Measurements from ENCODE around the gene PILRB. TPM values are rescaled to one million over a fixed set of nuclear protein-coding genes. Genes with fewer than 3 reads are reported as not detected.

The PILRB gene
- total and polyA plus RNA-seq, 9 donors: 17.2 to 55.9 (median 41.1) TPM

DNA sequence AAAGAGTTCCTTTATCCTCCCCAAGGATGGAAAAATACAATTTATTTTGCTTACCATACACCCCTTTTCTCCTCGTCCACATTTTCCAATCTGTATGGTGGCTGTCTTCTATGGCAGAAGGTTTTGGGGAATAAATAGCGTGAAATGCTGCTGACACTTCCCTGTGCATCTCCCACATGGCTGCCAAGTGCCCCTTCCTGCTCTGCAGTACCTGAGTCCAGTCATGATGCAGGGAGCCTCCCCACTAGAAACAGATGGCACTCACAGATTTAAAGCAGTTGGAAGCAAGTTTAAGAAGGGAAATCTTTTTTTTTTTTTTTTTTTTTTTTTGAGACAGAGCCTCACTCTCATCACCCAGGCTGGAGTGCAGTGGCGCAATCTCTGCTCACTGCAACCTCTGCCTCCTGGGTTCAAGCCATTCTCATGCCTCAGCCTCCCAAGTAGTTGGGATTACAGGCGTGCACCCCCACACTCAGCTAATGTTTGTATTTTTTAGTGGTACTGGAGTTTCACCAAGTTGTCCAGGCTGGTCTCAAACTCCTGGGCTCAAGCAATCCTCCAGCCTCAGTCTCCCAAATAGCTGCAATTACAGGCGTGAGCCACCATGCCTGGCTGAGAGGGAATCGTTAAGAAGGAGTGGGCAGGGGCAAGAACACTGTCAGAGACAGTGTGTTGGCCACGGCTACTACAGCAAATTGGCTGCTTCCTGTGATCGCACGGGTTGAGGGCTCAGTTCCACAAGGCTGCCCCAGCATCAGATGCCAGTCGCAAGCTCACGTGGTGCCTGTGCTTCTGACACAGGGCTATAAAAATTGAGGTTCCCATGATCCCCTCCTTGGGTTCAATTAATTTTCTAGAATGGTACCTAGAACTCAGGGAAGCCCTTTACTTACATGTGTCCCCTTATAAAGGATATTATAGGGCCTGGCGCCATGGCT is 10.0 kb downstream of the PILRB start:
- WGBS, 3 donors: 84 to 87% (median 85%) methylated on average over 12 of the region's 12 CpGs
- Histone ChIP-seq H3K4me1 (ENCODE audit: insufficient read depth) (no peaks in the 10 kb centered on the region), H3K27me3 (no peaks in the 10 kb centered on the region), H3K4me3 (no peak overlapping the region), H3K36me3 (no peaks in the 10 kb centered on the region), H3K9me3 (no peaks in the 10 kb centered on the region), H3K27ac (no peak overlapping the region)
- DNase-seq: no peak
- intact Hi-C loops (cut with DNase I): no loop called here
- no peak for TF ChIP-seq POLR2A (IDR thresholded peaks at IDR 0.05)
- no peak for TF ChIP-seq EP300 (IDR thresholded peaks at IDR 0.05)
- TF ChIP-seq, protein P1, sequence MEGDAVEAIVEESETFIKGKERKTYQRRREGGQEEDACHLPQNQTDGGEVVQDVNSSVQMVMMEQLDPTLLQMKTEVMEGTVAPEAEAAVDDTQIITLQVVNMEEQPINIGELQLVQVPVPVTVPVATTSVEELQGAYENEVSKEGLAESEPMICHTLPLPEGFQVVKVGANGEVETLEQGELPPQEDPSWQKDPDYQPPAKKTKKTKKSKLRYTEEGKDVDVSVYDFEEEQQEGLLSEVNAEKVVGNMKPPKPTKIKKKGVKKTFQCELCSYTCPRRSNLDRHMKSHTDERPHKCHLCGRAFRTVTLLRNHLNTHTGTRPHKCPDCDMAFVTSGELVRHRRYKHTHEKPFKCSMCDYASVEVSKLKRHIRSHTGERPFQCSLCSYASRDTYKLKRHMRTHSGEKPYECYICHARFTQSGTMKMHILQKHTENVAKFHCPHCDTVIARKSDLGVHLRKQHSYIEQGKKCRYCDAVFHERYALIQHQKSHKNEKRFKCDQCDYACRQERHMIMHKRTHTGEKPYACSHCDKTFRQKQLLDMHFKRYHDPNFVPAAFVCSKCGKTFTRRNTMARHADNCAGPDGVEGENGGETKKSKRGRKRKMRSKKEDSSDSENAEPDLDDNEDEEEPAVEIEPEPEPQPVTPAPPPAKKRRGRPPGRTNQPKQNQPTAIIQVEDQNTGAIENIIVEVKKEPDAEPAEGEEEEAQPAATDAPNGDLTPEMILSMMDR (IDR thresholded peaks at IDR 0.05): no peak

DNA sequence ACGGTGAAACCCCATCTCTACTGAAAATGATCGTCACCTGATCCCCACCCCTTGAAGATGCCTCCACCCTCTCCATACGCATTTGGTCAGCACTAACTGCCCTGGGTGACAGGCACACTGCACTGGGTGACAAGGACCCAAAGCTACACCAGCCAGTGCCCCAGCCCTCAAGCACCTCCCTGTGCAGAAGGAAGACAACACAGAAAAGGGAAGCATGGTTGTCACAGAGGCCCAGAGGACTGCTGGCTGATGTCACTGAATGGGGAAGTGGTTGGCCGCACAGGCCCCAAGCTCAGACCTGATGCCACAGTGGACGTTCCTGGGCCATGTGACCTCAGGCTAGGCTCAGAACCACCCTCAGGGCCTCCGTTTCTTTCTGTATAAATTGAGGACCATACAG is 11.2 kb downstream of the PILRB start:
- intact Hi-C loops (cut with DNase I): no loop called here
- no peaks in the 10 kb centered on the region for H3K27me3 ChIP-seq
- H3K27ac ChIP-seq: no peak overlapping the region
- H3K36me3 ChIP-seq: no peaks in the 10 kb centered on the region
- 60 to 68% (median 62%) methylated on average over 6 of the region's 6 CpGs for WGBS, 3 donors
- no peaks in the 10 kb centered on the region for H3K9me3 ChIP-seq
- H3K4me1 ChIP-seq (ENCODE audit: insufficient read depth): no peaks in the 10 kb centered on the region
- no peak for DNase-seq
- TF ChIP-seq EP300 (IDR thresholded peaks at IDR 0.05) (no peak), POLR2A (IDR thresholded peaks at IDR 0.05) (no peak)
- TF ChIP-seq, protein P1 (IDR thresholded peaks at IDR 0.05): no peak
- no peak overlapping the region for H3K4me3 ChIP-seq

DNA sequence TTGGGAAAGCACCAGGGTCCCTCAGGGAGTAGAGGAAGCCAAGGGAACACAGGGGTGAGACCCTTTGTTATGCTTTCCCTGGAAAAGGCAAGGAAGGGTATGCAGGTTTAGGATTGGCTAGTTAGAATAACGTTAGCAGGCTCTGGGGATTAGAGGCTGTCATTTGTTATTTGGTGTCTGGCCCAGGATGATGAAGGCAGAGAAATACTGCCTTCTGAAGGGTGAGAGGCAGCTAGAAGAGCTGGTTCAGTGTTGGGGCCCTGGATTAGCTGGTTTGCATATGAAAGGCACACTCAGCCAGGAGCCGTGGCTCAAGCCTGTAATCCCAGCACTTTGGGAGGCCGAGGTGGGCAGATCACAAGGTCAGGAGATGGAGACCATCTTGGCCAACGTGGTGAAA is 12.4 kb downstream of the PILRB start:
- intact Hi-C loops (cut with DNase I): no loop called here
- TF ChIP-seq EP300 (IDR thresholded peaks at IDR 0.05) (no peak), POLR2A (IDR thresholded peaks at IDR 0.05) (no peak)
- TF ChIP-seq, protein P1 (IDR thresholded peaks at IDR 0.05): no peak
- no peak overlapping the region for H3K27ac ChIP-seq
- H3K9me3 ChIP-seq: no peaks in the 10 kb centered on the region
- H3K36me3 ChIP-seq: no peaks in the 10 kb centered on the region
- DNase-seq: no peak
- H3K4me1 ChIP-seq (ENCODE audit: insufficient read depth): no peaks in the 10 kb centered on the region
- H3K27me3 ChIP-seq: no peaks in the 10 kb centered on the region
- H3K4me3 ChIP-seq: no peak overlapping the region
- 13 to 26% (median 21%) methylated on average over 4 of the region's 4 CpGs for WGBS, 3 donors

DNA sequence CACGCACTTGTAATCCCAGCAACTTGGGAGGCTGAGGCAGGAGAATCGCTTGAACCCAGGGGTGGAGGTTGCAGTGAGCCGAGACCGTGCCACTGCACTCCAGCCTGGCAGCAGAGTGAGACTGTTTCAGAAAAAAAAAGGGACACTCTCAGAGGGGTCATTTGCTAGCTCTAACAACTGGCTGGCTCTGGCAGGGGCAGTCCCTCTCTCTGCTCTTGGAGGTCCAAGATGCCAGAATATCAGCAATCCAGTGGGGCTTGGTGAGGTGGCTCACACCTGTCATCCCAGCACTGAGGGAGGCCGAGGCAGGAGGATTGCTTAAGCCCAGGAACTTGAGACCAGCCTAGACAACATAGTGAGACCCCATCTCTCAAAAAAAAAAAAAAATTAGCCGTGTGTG is 12.8 kb downstream of the PILRB start:
- Histone ChIP-seq H3K9me3 (no peaks in the 10 kb centered on the region), H3K27ac (no peak overlapping the region), H3K36me3 (no peaks in the 10 kb centered on the region), H3K4me3 (no peak overlapping the region), H3K4me1 (ENCODE audit: insufficient read depth) (no peaks in the 10 kb centered on the region), H3K27me3 (no peaks in the 10 kb centered on the region)
- intact Hi-C loops (cut with DNase I): no loop called here
- no peak for DNase-seq
- TF ChIP-seq, protein P1 (IDR thresholded peaks at IDR 0.05): no peak
- TF ChIP-seq EP300 (IDR thresholded peaks at IDR 0.05): no peak
- no peak for TF ChIP-seq POLR2A (IDR thresholded peaks at IDR 0.05)
- WGBS, 3 donors: 72 to 91% (median 89%) methylated on average over 6 of the region's 6 CpGs

All from ovary (tissue), 9 donors.